GM21515 (cell line): ENCODE data around the gene SLC12A5.

Source experiments
- ATAC-seq: cut with Tn5 transposase; IDR thresholded peaks from one replicate; pipeline ENCODE4 v1.9.1; 2021; ENCODE audit not compliant: unreplicated experiment

The SLC12A5 gene

GRCh38 chr20:46025376-46025783 lies 3.6 kb upstream of the SLC12A5 start:
- no peak for ATAC-seq

DNA sequence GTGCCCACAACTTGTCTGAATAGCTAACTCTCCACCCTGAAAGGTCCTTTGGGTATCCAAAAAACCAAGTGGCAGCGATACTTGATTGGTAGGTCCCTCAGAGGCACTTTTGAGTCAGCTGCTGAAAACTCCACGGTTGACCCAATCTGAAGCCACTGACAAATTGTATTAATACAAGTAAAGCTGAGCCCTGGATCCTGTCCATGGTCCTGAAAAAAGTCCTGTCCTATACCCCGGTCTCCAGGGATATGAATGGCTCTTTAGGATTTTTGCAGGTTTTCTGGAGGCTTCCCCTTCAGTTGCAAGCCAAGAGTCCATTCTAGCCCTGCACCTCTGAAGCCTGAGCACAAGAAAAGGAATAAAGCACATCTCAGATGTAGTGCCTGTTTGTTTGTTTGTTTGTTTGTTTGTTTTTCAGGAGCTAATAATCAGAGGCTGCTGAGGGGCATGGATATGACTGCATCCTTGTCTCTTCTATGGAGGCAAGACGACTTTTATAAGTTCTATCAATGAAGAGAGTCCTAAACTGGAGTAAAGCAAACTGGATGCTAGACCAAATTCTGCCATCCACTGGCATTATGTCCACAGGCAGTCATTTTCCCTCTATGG lies 1.7 kb upstream of the SLC12A5 start:
- ATAC-seq, result no peak

DNA sequence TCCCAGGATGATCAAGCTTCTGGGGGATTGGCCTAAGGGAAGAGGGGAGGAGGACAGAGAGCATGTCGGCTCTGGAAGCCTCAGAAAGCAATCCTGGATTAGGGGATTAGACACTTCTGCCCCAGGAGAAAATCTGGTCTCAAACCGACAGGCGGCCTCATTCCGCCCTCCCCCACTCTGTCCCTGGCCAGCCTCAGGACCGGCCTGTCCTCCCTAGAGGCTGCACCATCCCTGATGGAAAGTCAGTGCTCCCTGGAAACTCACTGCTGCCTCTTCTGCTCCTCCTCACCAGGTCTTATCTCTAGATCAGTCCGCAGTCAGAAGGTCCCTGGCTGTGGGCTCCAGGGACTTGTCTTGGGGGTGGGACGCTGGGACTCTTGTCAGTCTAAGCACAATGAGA lies 905 bp upstream of the SLC12A5 start:
- no peak for ATAC-seq

GRCh38 chr20:46030284-46031013 lies 1.4 kb downstream of the SLC12A5 start:
- no peak for ATAC-seq

GRCh38 chr20:46031014-46031569 lies 2.1 kb downstream of the SLC12A5 start:
- ATAC-seq, result no peak

GRCh38 chr20:46031701-46032254 lies 2.8 kb downstream of the SLC12A5 start:
- ATAC-seq, result no peak

GRCh38 chr20:46034039-46034438 lies 5.0 kb downstream of the SLC12A5 start:
- ATAC-seq, result no peak

DNA sequence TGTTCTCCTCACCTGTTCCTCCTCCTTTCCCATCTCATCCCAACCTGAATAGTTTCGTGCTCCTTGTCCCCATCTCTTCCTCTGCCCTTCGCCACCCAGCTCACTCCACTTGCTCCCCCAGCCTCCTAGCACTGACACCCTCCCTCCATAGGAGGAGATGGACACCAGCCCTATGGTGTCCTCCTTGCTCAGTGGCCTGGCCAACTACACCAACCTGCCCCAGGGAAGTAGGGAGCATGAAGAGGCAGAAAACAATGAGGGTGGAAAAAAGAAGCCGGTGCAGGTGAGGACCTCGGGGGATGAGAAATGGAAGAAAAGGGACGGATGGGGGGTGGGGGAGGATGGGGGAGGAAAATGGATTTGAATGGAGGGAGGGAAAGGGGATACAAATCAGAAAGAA lies 6.2 kb downstream of the SLC12A5 start:
- no peak for ATAC-seq

DNA sequence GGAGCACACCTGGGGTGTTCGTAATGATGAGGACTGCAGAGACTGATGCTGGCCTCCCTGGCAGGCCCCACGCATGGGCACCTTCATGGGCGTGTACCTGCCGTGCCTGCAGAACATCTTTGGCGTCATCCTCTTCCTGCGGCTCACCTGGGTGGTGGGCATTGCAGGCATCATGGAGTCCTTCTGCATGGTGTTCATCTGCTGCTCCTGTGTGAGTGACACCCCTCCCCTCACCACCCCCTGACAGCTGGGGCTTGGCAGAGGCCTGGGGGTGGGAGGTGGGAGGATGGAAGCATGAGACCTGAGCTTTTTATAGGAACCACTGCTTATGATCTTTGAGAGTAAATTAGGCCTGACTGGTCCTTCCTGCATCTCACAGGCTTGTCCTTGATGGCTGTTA lies 6.7 kb downstream of the SLC12A5 start:
- no peak for ATAC-seq

DNA sequence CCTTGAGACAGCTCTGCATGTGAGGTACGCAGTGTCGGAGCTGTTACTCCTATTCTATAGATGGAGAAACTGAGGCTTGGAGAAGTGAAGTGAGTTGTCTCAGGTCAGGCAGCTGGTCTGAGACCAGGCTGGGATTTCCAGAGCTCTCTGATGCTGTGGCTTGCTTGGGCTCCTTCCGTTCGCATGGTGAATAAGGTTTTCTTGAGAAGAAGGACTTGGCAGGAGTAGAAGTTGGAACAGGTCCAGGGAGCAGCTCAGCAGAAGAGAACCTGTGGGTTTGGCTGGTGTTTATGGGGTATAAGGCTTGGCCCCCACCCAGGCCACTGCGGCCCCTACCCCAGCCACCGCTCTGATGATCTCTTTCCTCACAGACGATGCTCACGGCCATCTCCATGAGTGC lies 7.4 kb downstream of the SLC12A5 start:
- ATAC-seq, result no peak

GRCh38 chr20:46037036-46037435 lies 8.0 kb downstream of the SLC12A5 start:
- no peak for ATAC-seq

DNA sequence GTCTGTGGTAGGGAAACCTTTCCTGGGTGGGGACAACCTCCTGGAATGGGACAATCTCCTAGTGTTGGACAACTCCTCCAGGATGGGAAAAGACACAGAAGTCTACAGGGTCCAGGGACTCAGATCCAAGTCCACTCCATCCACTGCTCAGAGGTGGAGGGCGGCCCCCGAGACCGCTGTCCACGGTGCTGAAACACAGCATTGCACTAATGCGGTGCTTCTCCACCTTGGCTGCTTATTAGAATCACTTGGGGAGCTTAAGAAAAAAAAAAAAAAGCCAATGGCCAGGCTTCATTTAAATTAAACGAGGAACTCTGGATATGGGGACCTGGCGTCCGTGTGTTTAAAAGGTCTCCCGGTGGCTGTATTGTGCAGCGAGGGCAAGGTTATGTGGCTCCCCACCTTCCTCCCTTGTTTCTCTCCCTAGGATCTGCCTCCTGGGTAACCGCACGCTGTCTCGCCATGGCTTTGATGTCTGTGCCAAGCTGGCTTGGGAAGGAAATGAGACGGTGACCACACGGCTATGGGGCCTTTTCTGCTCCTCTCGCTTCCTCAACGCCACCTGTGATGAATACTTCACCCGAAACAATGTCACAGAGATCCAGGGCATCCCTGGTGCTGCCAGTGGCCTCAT lies 12.0 kb downstream of the SLC12A5 start:
- no peak for ATAC-seq

DNA sequence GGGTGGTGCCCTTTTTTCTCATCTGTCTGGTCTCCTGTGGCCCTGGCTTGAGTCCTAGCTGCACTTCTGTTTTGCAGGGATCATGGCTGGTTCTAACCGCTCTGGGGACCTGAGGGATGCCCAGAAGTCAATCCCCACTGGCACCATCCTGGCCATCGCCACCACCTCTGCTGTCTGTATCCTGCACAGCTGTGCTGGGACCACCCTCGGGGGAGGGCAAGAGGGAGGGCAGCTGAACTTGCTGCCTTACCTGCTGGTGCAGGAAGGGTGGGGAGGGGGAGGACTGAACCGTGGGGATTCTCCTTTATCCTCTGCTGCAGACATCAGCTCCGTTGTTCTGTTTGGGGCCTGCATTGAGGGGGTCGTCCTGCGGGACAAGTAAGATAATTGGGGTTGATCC lies 14.5 kb downstream of the SLC12A5 start:
- ATAC-seq, result no peak

DNA sequence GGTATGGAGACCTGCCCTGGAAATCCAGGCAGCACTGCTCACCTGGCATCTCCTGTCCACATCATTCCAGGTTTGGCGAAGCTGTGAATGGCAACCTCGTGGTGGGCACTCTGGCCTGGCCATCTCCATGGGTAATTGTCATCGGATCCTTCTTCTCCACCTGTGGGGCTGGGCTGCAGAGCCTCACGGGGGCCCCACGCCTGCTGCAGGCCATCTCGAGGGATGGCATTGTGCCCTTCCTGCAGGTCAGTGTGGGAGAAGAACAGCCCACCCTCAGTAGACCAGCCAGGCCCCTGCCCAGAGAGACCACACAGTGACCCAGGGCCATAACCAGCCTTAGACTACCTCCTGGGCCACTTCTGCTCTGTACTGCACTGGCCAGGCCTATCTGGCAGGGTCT lies 15.9 kb downstream of the SLC12A5 start:
- ATAC-seq, result no peak

GRCh38 chr20:46046588-46047310 lies 17.7 kb downstream of the SLC12A5 start:
- no peak for ATAC-seq

GRCh38 chr20:46047821-46048220 lies 18.8 kb downstream of the SLC12A5 start:
- ATAC-seq, result no peak

DNA sequence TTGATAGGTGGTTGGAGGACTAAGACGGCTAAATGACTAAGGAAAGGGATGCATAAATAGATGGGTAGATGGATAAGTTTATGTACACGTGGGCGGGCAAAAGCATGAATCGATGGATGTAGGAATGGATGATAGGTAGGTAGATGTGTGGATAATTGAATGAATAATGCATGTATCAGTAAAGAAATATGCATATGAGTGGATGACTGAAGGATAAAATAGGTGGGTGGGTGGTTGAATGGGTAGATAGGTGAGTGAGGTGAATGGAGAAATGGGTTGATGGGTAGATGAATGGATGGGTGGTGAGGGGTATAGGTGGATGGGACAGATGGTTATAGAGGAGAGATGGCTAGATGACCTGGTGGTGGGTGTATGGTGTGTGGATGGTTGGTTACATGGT lies 20.2 kb downstream of the SLC12A5 start:
- ATAC-seq, result no peak

- no peak for ATAC-seq
These were observed 20.8 kb downstream of the SLC12A5 start for GRCh38 chr20:46049815-46050214.

GRCh38 chr20:46050444-46050843 lies 21.4 kb downstream of the SLC12A5 start:
- ATAC-seq, result no peak

DNA sequence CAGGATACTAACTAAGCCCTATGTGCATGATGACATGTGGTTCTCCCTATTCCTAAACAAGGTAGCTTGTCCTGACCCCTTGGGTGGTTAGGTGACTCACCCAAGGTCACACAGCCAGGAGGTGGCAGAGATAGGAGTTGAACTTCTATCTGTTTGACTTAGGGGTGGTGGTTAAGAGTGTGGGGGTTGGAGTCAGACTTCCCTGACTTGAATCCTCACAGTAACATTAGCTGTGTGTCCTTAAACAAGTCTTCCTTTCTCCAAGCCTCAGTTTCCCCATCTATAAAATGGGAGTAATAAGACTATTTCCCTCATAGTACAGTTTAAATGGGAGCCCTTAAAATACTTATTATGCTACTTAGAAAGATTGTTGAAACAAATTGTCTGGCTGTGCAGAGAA lies 21.9 kb downstream of the SLC12A5 start:
- no peak for ATAC-seq
